Transverse colon (tissue), 4 donors: ENCODE data around the gene BRIX1.

Experiments used
- CTCF ChIP-seq, 5 experiments: fragments of 200-600 bp in 3 of 5; fragments of 450-650 bp in 2 of 5; sonication (generic) in 3 of 5; IDR thresholded peaks; 1 replicate in 2 of 5; 2 replicates in 3 of 5; pipeline ENCODE4 v1.5.1; 2016 to 2017; ENCODE audit warnings: antibody characterized with exemption in 5 of 5, inconsistent platforms in 3 of 5, mild to moderate bottlenecking in 2 of 5, moderate library complexity in 1 of 5
- EP300 ChIP-seq: sonication (generic); formaldehyde crosslinking; IDR thresholded peaks from one replicate; pipeline ENCODE4 v1.6.1; 2017; ENCODE audit warnings: antibody characterized with exemption, low read depth
- POLR2A ChIP-seq: fragments of 450-650 bp; IDR thresholded peaks from one replicate; pipeline ENCODE4 v1.6.1; 2016; ENCODE audit warnings: antibody characterized with exemption, mild to moderate bottlenecking, moderate library complexity
- POLR2AphosphoS5 ChIP-seq, 3 donors: sonication (generic); formaldehyde crosslinking; IDR thresholded peaks; one replicate each; pipeline ENCODE4 v1.6.1; 2016; ENCODE audit warnings: antibody characterized with exemption in 3 of 3

DNA sequence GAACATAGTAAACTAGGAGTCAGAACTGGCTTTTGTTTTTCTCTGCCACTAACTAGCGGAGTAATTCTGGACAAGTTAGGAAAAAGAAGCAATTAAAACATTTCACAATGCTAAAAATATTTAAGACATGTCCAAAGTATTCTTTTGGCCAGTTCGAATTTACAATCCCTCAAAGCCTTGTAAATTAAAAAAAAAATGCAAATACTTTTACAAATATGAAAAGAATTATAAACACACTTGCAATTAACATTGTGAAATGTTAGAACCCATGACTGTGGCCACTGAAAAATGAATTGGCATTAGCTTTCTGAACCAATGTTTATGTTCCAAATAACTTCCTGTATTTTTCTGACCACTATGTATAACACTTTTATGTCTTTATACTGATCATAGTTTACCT is 2.4 kb upstream of the BRIX1 start:
- no peak for TF ChIP-seq POLR2A
- no peak for TF ChIP-seq CTCF (IDR thresholded peaks at IDR 0.05)
- TF ChIP-seq EP300: no peak
- TF ChIP-seq POLR2AphosphoS5 (IDR thresholded peaks at IDR 0.05): peak in 1 of 3 donors; percentile 13
